ENCODE results near the gene FFAR1. TPM values are rescaled to one million over a fixed set of nuclear protein-coding genes. Genes with fewer than 3 reads are reported as not detected.

FFAR1 gene
- total and polyA plus RNA-seq, 2 of the 8 experiments (the other 6 are each of a cell fraction or from before 2014, with no cell fraction given): not detected

DNA sequence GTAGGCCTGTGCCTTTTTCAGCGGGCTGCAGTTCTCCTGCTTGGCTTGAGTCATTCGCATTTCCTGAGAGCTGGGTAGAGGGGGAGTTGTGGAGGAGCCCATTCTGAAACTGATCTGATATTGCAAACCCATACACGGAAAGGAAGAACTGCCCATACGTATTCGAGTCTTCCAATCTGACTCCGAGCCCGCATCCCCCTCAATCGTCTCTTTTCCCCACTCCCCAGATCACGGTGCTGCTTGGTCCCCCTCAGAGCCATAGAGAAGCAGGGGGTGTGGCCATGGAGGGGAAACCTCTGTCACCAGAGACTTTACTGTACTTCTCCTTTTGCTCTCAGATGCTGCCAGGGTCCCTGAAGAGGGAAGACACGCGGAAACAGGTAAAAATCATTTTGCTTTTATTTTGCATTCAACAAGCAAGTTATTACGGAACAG lies 18.8 kb upstream of the FFAR1 start, which contains the start of gene CD22 (continued):
- TF ChIP-seq, protein P1, sequence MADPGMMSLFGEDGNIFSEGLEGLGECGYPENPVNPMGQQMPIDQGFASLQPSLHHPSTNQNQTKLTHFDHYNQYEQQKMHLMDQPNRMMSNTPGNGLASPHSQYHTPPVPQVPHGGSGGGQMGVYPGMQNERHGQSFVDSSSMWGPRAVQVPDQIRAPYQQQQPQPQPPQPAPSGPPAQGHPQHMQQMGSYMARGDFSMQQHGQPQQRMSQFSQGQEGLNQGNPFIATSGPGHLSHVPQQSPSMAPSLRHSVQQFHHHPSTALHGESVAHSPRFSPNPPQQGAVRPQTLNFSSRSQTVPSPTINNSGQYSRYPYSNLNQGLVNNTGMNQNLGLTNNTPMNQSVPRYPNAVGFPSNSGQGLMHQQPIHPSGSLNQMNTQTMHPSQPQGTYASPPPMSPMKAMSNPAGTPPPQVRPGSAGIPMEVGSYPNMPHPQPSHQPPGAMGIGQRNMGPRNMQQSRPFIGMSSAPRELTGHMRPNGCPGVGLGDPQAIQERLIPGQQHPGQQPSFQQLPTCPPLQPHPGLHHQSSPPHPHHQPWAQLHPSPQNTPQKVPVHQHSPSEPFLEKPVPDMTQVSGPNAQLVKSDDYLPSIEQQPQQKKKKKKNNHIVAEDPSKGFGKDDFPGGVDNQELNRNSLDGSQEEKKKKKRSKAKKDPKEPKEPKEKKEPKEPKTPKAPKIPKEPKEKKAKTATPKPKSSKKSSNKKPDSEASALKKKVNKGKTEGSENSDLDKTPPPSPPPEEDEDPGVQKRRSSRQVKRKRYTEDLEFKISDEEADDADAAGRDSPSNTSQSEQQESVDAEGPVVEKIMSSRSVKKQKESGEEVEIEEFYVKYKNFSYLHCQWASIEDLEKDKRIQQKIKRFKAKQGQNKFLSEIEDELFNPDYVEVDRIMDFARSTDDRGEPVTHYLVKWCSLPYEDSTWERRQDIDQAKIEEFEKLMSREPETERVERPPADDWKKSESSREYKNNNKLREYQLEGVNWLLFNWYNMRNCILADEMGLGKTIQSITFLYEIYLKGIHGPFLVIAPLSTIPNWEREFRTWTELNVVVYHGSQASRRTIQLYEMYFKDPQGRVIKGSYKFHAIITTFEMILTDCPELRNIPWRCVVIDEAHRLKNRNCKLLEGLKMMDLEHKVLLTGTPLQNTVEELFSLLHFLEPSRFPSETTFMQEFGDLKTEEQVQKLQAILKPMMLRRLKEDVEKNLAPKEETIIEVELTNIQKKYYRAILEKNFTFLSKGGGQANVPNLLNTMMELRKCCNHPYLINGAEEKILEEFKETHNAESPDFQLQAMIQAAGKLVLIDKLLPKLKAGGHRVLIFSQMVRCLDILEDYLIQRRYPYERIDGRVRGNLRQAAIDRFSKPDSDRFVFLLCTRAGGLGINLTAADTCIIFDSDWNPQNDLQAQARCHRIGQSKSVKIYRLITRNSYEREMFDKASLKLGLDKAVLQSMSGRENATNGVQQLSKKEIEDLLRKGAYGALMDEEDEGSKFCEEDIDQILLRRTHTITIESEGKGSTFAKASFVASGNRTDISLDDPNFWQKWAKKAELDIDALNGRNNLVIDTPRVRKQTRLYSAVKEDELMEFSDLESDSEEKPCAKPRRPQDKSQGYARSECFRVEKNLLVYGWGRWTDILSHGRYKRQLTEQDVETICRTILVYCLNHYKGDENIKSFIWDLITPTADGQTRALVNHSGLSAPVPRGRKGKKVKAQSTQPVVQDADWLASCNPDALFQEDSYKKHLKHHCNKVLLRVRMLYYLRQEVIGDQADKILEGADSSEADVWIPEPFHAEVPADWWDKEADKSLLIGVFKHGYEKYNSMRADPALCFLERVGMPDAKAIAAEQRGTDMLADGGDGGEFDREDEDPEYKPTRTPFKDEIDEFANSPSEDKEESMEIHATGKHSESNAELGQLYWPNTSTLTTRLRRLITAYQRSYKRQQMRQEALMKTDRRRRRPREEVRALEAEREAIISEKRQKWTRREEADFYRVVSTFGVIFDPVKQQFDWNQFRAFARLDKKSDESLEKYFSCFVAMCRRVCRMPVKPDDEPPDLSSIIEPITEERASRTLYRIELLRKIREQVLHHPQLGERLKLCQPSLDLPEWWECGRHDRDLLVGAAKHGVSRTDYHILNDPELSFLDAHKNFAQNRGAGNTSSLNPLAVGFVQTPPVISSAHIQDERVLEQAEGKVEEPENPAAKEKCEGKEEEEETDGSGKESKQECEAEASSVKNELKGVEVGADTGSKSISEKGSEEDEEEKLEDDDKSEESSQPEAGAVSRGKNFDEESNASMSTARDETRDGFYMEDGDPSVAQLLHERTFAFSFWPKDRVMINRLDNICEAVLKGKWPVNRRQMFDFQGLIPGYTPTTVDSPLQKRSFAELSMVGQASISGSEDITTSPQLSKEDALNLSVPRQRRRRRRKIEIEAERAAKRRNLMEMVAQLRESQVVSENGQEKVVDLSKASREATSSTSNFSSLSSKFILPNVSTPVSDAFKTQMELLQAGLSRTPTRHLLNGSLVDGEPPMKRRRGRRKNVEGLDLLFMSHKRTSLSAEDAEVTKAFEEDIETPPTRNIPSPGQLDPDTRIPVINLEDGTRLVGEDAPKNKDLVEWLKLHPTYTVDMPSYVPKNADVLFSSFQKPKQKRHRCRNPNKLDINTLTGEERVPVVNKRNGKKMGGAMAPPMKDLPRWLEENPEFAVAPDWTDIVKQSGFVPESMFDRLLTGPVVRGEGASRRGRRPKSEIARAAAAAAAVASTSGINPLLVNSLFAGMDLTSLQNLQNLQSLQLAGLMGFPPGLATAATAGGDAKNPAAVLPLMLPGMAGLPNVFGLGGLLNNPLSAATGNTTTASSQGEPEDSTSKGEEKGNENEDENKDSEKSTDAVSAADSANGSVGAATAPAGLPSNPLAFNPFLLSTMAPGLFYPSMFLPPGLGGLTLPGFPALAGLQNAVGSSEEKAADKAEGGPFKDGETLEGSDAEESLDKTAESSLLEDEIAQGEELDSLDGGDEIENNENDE (IDR thresholded peaks at IDR 0.05; ENCODE audit: insufficient replicate concordance, low read length): no peak
- no peak for TF ChIP-seq FOSL1 (IDR thresholded peaks at IDR 0.05; ENCODE audit: insufficient read depth, low read depth, low read length)
- TF ChIP-seq, protein P2, sequence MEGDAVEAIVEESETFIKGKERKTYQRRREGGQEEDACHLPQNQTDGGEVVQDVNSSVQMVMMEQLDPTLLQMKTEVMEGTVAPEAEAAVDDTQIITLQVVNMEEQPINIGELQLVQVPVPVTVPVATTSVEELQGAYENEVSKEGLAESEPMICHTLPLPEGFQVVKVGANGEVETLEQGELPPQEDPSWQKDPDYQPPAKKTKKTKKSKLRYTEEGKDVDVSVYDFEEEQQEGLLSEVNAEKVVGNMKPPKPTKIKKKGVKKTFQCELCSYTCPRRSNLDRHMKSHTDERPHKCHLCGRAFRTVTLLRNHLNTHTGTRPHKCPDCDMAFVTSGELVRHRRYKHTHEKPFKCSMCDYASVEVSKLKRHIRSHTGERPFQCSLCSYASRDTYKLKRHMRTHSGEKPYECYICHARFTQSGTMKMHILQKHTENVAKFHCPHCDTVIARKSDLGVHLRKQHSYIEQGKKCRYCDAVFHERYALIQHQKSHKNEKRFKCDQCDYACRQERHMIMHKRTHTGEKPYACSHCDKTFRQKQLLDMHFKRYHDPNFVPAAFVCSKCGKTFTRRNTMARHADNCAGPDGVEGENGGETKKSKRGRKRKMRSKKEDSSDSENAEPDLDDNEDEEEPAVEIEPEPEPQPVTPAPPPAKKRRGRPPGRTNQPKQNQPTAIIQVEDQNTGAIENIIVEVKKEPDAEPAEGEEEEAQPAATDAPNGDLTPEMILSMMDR (IDR thresholded peaks at IDR 0.05; ENCODE audit: control extremely low read depth in 1 of 3, insufficient read depth in 1 of 3, low read depth in 1 of 3, low read length in 3 of 3): no peak
- no peak for TF ChIP-seq RBBP5 (IDR thresholded peaks at IDR 0.05; ENCODE audit: borderline replicate concordance, low read depth, low read length)
- no peak for TF ChIP-seq KDM4A (IDR thresholded peaks at IDR 0.05; ENCODE audit: low read depth, low read length, severe bottlenecking)
- no peak for TF ChIP-seq TBP (IDR thresholded peaks at IDR 0.05; ENCODE audit: low read depth, low read length)
- no peak for TF ChIP-seq CHD1 (IDR thresholded peaks at IDR 0.05; ENCODE audit: low read depth, low read length)
- no peak for TF ChIP-seq POU5F1 (IDR thresholded peaks at IDR 0.05; ENCODE audit: low read depth, low read length)
- no peak for TF ChIP-seq SRF (IDR thresholded peaks at IDR 0.05; ENCODE audit: low read depth, low read length)
- TF ChIP-seq TAF1 (IDR thresholded peaks at IDR 0.05; ENCODE audit: low read depth, low read length): no peak
